ENCODE data around the gene PEX10.

The PEX10 gene

GRCh38 chr1:2438038-2438437 lies 25.7 kb upstream of the PEX10 start:
- DNase-seq (ENCODE audit: low read depth) = no peak
- TF ChIP-seq CTCF (IDR thresholded peaks at IDR 0.05; ENCODE audit: insufficient read depth, low read depth, low read length, missing control alignments) = no peak
- H3K4me3 ChIP-seq (ENCODE audit: low read depth, low read length) = no peak overlapping the region

DNA sequence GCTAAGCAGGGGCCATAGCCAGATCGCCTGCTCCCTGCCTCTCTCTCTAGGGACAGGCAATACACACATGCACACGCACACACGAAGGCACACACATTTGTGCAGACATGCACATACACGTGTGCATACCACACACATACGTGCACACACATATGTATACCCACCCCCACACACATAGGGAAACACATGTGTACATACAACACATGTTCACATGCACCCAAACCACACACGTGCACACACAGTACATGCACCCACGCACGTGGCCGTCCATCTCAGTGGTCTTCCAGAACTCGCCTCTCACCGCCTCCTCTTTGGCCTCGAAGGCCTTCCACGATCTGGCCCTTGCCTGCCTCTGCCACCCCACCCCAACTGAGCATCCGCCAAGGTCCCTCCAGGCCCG lies 25.3 kb upstream of the PEX10 start:
- no peak overlapping the region for H3K4me3 ChIP-seq (ENCODE audit: low read depth, low read length)
- DNase-seq (ENCODE audit: low read depth) = no peak
- no peak for TF ChIP-seq CTCF (IDR thresholded peaks at IDR 0.05; ENCODE audit: insufficient read depth, low read depth, low read length, missing control alignments)

DNA sequence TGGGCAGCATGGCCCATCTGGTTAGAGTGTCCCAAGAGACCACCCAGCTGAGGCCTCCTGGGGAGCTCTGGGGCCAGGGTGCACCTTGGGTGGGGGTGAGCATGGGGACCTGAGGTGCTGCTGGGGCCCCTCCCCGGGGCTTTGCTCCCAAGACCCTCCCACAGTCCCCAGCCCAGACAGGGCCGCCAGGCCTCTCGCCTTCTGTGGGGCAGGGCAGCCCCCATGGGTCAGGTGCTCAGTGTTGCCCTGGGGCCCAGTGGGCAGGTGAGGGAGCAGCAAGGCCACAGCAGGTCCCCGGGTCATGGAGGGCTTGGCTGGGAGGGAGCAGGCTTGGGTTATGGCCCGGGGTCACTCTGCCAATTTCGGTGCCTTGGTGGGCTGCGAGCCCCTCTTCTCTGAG lies 24.5 kb upstream of the PEX10 start:
- TF ChIP-seq CTCF (IDR thresholded peaks at IDR 0.05; ENCODE audit: insufficient read depth, low read depth, low read length, missing control alignments) = no peak
- H3K4me3 ChIP-seq (ENCODE audit: low read depth, low read length) = no peak overlapping the region
- no peak for DNase-seq (ENCODE audit: low read depth)

DNA sequence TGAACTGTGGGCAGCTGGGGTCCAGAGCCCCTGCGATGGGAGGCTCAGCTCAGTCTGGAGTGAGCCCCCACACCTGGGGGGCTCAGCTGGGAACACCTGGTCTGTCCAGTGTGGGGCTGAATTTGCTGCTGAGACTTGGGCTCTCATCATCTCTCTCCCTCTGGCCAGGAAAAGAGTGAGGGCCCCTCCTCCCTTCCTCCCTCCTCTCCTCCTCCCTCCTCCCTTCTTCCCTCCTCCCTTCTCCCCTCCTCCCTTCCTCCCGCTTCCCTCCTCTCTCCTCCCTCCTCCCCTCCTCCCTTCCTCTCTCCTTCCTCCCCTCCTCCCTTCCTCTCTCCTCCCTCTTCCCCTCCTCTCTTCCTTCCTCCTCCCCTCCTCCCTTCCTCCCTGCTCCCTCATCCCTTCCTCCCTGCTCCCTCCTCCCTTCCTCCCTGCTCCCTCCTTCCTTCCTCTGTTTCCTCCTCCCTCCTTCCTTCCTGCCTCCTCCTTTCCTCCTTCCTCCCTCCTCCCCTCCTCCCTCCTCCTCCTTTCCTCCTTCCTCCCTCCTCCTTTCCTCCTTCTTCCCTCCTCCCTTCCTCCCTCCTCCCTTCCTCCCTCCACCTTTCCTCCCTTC lies 23.5 kb upstream of the PEX10 start:
- no peak for DNase-seq (ENCODE audit: low read depth)
- TF ChIP-seq CTCF (IDR thresholded peaks at IDR 0.05; ENCODE audit: insufficient read depth, low read depth, low read length, missing control alignments) = no peak
- no peak overlapping the region for H3K4me3 ChIP-seq (ENCODE audit: low read depth, low read length)

DNA sequence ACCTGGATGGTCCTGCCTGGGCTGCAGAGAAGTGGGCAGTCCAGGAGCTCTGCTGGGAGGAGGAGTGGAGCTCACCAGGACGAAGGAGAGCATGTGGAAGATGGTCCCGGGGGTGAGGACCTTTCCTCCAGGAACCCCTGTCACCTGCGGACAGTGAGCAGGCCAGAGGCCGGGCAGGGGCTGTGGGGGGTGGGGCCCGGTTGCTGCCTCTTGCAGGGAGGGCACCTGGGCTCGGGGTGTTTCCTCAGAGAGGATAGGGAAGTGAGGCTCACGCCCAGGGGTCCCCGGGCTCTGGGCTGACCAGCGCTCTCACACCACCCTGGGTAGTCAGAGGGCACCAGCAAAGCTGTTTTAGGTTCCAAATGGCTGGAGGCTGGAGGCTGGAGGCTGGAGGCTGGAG lies 22.7 kb upstream of the PEX10 start:
- no peak for TF ChIP-seq CTCF (IDR thresholded peaks at IDR 0.05; ENCODE audit: insufficient read depth, low read depth, low read length, missing control alignments)

DNA sequence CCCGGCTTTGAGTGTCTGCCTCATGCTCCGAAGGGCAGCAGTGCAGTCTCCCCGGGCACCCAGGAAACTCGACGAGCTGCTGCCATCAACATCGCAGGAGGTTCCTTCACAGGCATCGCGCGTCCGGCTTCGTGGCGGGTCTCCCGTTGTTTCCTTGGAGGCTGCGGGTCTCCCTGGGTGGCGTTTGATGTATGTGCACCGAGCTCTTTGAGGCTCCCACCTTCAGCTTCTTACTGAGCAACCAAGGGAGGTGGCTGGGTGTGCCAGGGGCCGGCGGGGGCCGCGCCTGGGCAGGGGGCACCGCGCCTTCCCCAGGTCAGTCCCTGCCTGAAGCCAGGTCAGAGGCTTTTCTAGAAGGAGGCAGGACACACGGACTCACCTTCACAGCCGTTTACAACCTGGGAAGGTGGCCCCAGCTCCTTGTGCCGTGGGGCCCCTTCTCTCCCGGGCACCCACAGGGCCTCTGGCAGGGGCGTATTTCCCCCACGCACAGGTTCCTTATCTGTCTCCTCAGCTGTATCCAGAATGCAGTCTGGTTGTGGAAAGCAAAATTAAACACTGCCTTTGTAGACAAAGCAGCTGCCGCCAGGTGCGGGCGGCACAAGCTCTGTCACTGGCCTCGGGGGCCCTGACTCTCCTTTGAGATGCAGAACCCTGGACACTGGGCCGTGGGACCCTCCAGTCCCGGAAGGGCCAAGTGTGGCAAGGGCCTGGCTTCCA lies 21.7 kb upstream of the PEX10 start:
- no peak overlapping the region for H3K4me3 ChIP-seq (ENCODE audit: low read depth, low read length)
- DNase-seq (ENCODE audit: low read depth) = no peak
- TF ChIP-seq CTCF (IDR thresholded peaks at IDR 0.05; ENCODE audit: insufficient read depth, low read depth, low read length, missing control alignments) = no peak

More for the DNA sequence above, 22.7 kb upstream of the PEX10 start:
- no peak overlapping the region for H3K4me3 ChIP-seq (ENCODE audit: low read depth, low read length)
- no peak for DNase-seq (ENCODE audit: low read depth)

DNA sequence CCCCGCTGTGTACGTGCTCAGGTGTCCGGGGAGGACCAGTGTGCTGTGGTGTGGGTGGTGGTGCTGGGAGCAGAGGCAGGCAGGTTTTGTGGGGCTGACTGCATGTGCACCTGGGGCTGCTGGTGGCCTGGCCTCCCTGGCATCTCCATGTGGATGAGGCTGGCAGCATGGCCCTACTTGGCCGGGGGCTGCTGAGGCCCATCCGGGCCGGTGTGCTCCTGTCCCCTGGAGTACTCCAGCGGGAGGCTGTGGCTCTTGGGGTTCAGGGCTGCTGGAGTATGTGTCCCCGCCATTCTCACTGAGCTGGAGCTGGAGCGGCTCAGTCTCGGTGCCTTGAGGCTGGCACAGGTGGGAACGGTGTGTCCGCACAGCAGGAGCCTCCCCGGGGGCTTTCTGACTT lies 20.8 kb upstream of the PEX10 start:
- no peak for TF ChIP-seq CTCF (IDR thresholded peaks at IDR 0.05; ENCODE audit: insufficient read depth, low read depth, low read length, missing control alignments)
- DNase-seq (ENCODE audit: low read depth) = no peak
- no peak overlapping the region for H3K4me3 ChIP-seq (ENCODE audit: low read depth, low read length)

Measured in GM12865 (cell line).